GM23338 (cell line): Measurements from ENCODE around the gene SRPK2. TPM values are rescaled to one million over a fixed set of nuclear protein-coding genes. Genes with fewer than 3 reads are reported as not detected.

Experiments
- ATAC-seq: fragments of 200-7000 bp; cut with Tn5 transposase; 3 replicates; pipeline ENCODE4 v1.9.1; 2020
- DNase-seq: peaks from one replicate; pipeline ENCODE4 v3.0.0-alpha.2; 2015; ENCODE audit warnings: low spot score
- H2AFZ ChIP-seq: fragments of 200-600 bp; sonication (generic); 2 replicates; pipeline ENCODE4 v1.8.0; 2016; ENCODE audit warnings: antibody characterized with exemption, mild to moderate bottlenecking, moderate library complexity
- H3F3A ChIP-seq: fragments of 200-600 bp; sonication (generic); replicated peaks from 2 replicates; pipeline ENCODE4 v1.8.0; 2017; ENCODE audit warnings: antibody characterized with exemption, mixed run types, low read depth
- H3K27ac ChIP-seq: fragments of 200-600 bp; sonication (generic); 2 replicates; pipeline ENCODE4 v1.6.1; 2016; ENCODE audit warnings: low read depth
- H3K27me3 ChIP-seq: fragments of 200-600 bp; sonication (generic); 2 replicates; pipeline ENCODE4 v1.8.0; 2016; ENCODE audit warnings: mild to moderate bottlenecking, mixed run types, moderate library complexity; ENCODE audit not compliant: insufficient read depth
- H3K36me3 ChIP-seq: fragments of 200-600 bp; sonication (generic); 2 replicates; pipeline ENCODE4 v1.8.0; 2016; ENCODE audit warnings: mild to moderate bottlenecking; ENCODE audit not compliant: insufficient read depth
- H3K4me1 ChIP-seq: fragments of 200-600 bp; sonication (generic); 2 replicates; pipeline ENCODE4 v1.8.0; 2016; ENCODE audit warnings: mild to moderate bottlenecking, moderate library complexity; ENCODE audit not compliant: insufficient read depth
- H3K4me2 ChIP-seq: fragments of 200-600 bp; sonication (generic); 2 replicates; pipeline ENCODE4 v1.7.1; 2017; ENCODE audit warnings: mixed run types
- H3K4me3 ChIP-seq: fragments of 200-600 bp; sonication (generic); 2 replicates; pipeline ENCODE4 v1.6.1; 2016; ENCODE audit warnings: mixed run types
- H3K79me2 ChIP-seq: fragments of 200-600 bp; sonication (generic); replicated peaks from 2 replicates; pipeline ENCODE4 v1.8.0; 2017; ENCODE audit warnings: mild to moderate bottlenecking; ENCODE audit not compliant: insufficient read depth
- H3K9me2 ChIP-seq: fragments of 200-600 bp; sonication (generic); 2 replicates; pipeline ENCODE4 v1.8.0; 2017; ENCODE audit not compliant: insufficient read depth
- H4K20me1 ChIP-seq: fragments of 200-600 bp; sonication (generic); replicated peaks from 2 replicates; pipeline ENCODE4 v1.8.0; 2017; ENCODE audit warnings: mild to moderate bottlenecking; ENCODE audit not compliant: insufficient read depth
- H3K27ac Mint-ChIP-seq: 2 replicates; pipeline ENCODE4 v1.8.0; 2020; ENCODE audit warnings: inconsistent platforms, mild to moderate bottlenecking, moderate library complexity, mixed read lengths
- H3K27me3 Mint-ChIP-seq: 3 replicates; pipeline ENCODE4 v1.8.0; 2022; ENCODE audit warnings: low read depth, mild to moderate bottlenecking, moderate library complexity, mixed read lengths, inconsistent platforms; ENCODE audit not compliant: insufficient read depth, poor library complexity
- H3K36me3 Mint-ChIP-seq: 3 replicates; pipeline ENCODE4 v1.8.0; 2021; ENCODE audit warnings: low read depth, mild to moderate bottlenecking, inconsistent platforms, moderate library complexity, mixed read lengths
- H3K4me1 Mint-ChIP-seq: 3 replicates; pipeline ENCODE4 v1.8.0; 2020; ENCODE audit warnings: mild to moderate bottlenecking, inconsistent platforms, mixed read lengths
- H3K4me3 Mint-ChIP-seq: 3 replicates; pipeline ENCODE4 v1.8.0; 2021; ENCODE audit warnings: moderate library complexity, mild to moderate bottlenecking, inconsistent platforms, mixed read lengths
- H3K9me3 Mint-ChIP-seq: 3 replicates; pipeline ENCODE4 v1.8.0; 2020; ENCODE audit warnings: moderate library complexity, mild to moderate bottlenecking, inconsistent platforms, mixed read lengths
- CREB1 ChIP-seq: fragments of 250-450 bp; sonication (Bioruptor Pico); IDR thresholded peaks from 2 replicates; pipeline ENCODE4 v1.5.0; 2020; ENCODE audit warnings: low read depth, mild to moderate bottlenecking, moderate library complexity
- EZH2 ChIP-seq: fragments of 200-600 bp; sonication (generic); IDR thresholded peaks from one replicate; pipeline ENCODE4 v1.8.0; 2017; ENCODE audit warnings: antibody characterized with exemption, mild to moderate bottlenecking, low read depth; ENCODE audit not compliant: unreplicated experiment
- EZH2phosphoT487 ChIP-seq: fragments of 200-600 bp; sonication (generic); IDR thresholded peaks from one replicate; pipeline ENCODE4 v1.8.1; 2018; ENCODE audit warnings: antibody characterized with exemption; ENCODE audit not compliant: unreplicated experiment
- JUNB ChIP-seq: IDR thresholded peaks from one replicate; pipeline ENCODE4 v1.6.1; 2016; ENCODE audit warnings: antibody characterized with exemption; ENCODE audit not compliant: unreplicated experiment
- NANOG ChIP-seq: IDR thresholded peaks from 2 replicates; pipeline ENCODE4 v1.6.1; 2016; ENCODE audit warnings: antibody characterized with exemption, borderline replicate concordance
- REST ChIP-seq: IDR thresholded peaks from one replicate; pipeline ENCODE4 v1.6.1; 2018; ENCODE audit warnings: antibody characterized with exemption; ENCODE audit not compliant: unreplicated experiment
- ZNF114 ChIP-seq: fragments of 250-450 bp; sonication (Bioruptor Pico); IDR thresholded peaks from 2 replicates; pipeline ENCODE4 v1.5.0; 2020; ENCODE audit warnings: mild to moderate bottlenecking, moderate library complexity
- ZNF331 ChIP-seq: fragments of 250-450 bp; sonication (Bioruptor Pico); IDR thresholded peaks from 2 replicates; pipeline ENCODE4 v1.5.0; 2020; ENCODE audit warnings: low read depth, mild to moderate bottlenecking, moderate library complexity
- polyA plus RNA-seq: library from polyadenylated mRNA; unstranded; fragments of >200 nt; fragmentation: Nextera tagmentation; extraction: Ambion mirVana; gene quantifications from 2 replicates; pipeline ENCODE4 v1.2.1, GENCODE V29; 2016
- total RNA-seq: library from RNA; depleted of rRNA; stranded (reverse); fragments of >200 nt; shearing (Covaris generic); gene quantifications from 2 replicates; pipeline ENCODE4 v1.2.3, GENCODE V29; 2014
- TF ChIP-seq, protein P1 (sequence below): IDR thresholded peaks from 2 replicates; pipeline ENCODE4 v1.6.1; 2016; ENCODE audit warnings: antibody characterized with exemption
- TF ChIP-seq, protein P2 (sequence below), 2 experiments: fragments of 200-600 bp in 1 of 2; sonication (generic) in 1 of 2; conservative IDR thresholded peaks; 2 replicates each; pipeline versions ENCODE4 v1.5.1 to v1.6.1; 2016 to 2017; ENCODE audit warnings: antibody characterized with exemption in 2 of 2, low read depth in 2 of 2, mild to moderate bottlenecking in 2 of 2, moderate library complexity in 1 of 2

SRPK2 gene
- total and polyA plus RNA-seq, 2 experiments from 2014 or later, result 66.3 to 91.5 TPM

DNA sequence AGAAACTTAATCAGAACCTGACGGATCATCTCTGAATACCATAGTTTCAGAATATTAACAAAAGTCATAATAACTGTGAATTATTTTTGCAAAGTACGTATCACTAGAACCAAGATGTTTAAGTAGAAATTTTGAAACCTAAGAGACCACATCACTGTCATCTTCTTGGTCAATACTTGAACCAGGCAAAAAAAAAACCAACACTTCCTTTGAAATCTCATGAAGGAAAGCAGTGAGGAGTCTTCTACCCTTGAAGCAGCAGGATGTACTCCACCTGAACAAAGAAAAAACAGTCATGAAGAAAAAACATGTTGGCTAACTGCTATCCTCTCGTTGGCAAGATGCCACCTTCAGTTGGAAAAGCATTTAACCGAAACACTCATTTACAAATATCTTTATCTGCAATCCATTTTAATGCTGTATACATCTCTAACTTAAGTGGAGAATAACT lies 82.4 kb downstream of the SRPK2 start:
- H3K9me3 Mint-ChIP-seq, result no peaks in the 10 kb centered on the region
- TF ChIP-seq CREB1 (no peak), EZH2phosphoT487 (no peak), NANOG (no peak), ZNF114 (CRISPR knock-in tag) (no peak), ZNF331 (CRISPR knock-in tag) (no peak), REST (no peak), EZH2 (no peak), JUNB (no peak)
- TF ChIP-seq, protein P1, sequence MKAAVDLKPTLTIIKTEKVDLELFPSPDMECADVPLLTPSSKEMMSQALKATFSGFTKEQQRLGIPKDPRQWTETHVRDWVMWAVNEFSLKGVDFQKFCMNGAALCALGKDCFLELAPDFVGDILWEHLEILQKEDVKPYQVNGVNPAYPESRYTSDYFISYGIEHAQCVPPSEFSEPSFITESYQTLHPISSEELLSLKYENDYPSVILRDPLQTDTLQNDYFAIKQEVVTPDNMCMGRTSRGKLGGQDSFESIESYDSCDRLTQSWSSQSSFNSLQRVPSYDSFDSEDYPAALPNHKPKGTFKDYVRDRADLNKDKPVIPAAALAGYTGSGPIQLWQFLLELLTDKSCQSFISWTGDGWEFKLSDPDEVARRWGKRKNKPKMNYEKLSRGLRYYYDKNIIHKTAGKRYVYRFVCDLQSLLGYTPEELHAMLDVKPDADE, result no peak
- no peak overlapping the region for H3K27ac Mint-ChIP-seq
- no peaks in the 10 kb centered on the region for H3F3A ChIP-seq
- no peaks in the 10 kb centered on the region for H3K27me3 ChIP-seq
- no peaks in the 10 kb centered on the region for H3K9me2 ChIP-seq
- no peak overlapping the region for H3K4me3 Mint-ChIP-seq
- DNase-seq (no peak), ATAC-seq (no peak)
- no peak overlapping the region for H3K27ac ChIP-seq
- peaks cover 4% of the 10 kb centered on the region; the same call in 1 of the 3 replicates for H3K36me3 Mint-ChIP-seq
- H2AFZ ChIP-seq, result no peak overlapping the region
- peaks cover 90% of the 10 kb centered on the region for H3K79me2 ChIP-seq
- H3K4me2 ChIP-seq, result no peak overlapping the region
- H3K4me3 ChIP-seq, result no peak overlapping the region
- peaks cover 21% of the 10 kb centered on the region for H3K4me1 ChIP-seq
- H4K20me1 ChIP-seq, result peaks cover 24% of the 10 kb centered on the region
- H3K36me3 ChIP-seq, result peaks cover 5% of the 10 kb centered on the region; the same call in 1 of the 2 replicates
- H3K4me1 Mint-ChIP-seq, result peaks cover 30% of the 10 kb centered on the region
- H3K27me3 Mint-ChIP-seq, result no peaks in the 10 kb centered on the region

GRCh38 chr7:105305633-105306032 lies 83.1 kb downstream of the SRPK2 start:
- no peak for DNase-seq
- TF ChIP-seq, protein P2, sequence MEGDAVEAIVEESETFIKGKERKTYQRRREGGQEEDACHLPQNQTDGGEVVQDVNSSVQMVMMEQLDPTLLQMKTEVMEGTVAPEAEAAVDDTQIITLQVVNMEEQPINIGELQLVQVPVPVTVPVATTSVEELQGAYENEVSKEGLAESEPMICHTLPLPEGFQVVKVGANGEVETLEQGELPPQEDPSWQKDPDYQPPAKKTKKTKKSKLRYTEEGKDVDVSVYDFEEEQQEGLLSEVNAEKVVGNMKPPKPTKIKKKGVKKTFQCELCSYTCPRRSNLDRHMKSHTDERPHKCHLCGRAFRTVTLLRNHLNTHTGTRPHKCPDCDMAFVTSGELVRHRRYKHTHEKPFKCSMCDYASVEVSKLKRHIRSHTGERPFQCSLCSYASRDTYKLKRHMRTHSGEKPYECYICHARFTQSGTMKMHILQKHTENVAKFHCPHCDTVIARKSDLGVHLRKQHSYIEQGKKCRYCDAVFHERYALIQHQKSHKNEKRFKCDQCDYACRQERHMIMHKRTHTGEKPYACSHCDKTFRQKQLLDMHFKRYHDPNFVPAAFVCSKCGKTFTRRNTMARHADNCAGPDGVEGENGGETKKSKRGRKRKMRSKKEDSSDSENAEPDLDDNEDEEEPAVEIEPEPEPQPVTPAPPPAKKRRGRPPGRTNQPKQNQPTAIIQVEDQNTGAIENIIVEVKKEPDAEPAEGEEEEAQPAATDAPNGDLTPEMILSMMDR (conservative IDR thresholded peaks at IDR 0.05; ENCODE audit: low read depth in 2 of 2), result no peak

More at GRCh38 chr7:105305633-105306032, 83.1 kb downstream of the SRPK2 start:
- Histone ChIP-seq H3K4me3 (no peak overlapping the region), H3K4me1 (peaks cover 18% of the 10 kb centered on the region), H3K79me2 (peaks cover 90% of the 10 kb centered on the region), H3F3A (no peaks in the 10 kb centered on the region), H4K20me1 (peaks cover 18% of the 10 kb centered on the region), H3K9me2 (no peaks in the 10 kb centered on the region), H3K27ac (no peak overlapping the region), H3K27me3 (no peaks in the 10 kb centered on the region), H3K36me3 (peaks cover 5% of the 10 kb centered on the region; the same call in 1 of the 2 replicates), H2AFZ (no peak overlapping the region), H3K4me2 (no peak overlapping the region)
- Mint-ChIP-seq H3K27me3 (no peaks in the 10 kb centered on the region), H3K4me3 (no peak overlapping the region), H3K9me3 (no peaks in the 10 kb centered on the region), H3K36me3 (peaks cover 4% of the 10 kb centered on the region; the same call in 1 of the 3 replicates), H3K27ac (no peak overlapping the region), H3K4me1 (peaks cover 29% of the 10 kb centered on the region)
- ATAC-seq, result no peak
